NCI-H1105 treated with DMSO at 0.1 percent for 48 hours (cell line): ENCODE measurements around the gene SUN3.
"Not testable (repeated sequence)": the region's sequence is repeated elsewhere in the genome, so short reads cannot be mapped to it uniquely, and the experiment has no call there.

Experiments
- DNase-seq: peaks from one replicate; lab custom pipeline; 2025; lab: John Stamatoyannopoulos, UW

SUN3 gene

GRCh38 chr7:48025624-48026023 is 3.3 kb downstream of the SUN3 start:
- DNase-seq, result no peak

- no peak for DNase-seq
These were observed 11.2 kb downstream of the SUN3 start for GRCh38 chr7:48017674-48018073.

GRCh38 chr7:48016641-48017040 is 12.3 kb downstream of the SUN3 start:
- no peak for DNase-seq

GRCh38 chr7:48011951-48012350 is 17.0 kb downstream of the SUN3 start:
- DNase-seq, result no peak

- no peak for DNase-seq
These were observed 17.6 kb downstream of the SUN3 start for GRCh38 chr7:48011323-48011722.

GRCh38 chr7:48009954-48010353 is 19.0 kb downstream of the SUN3 start:
- DNase-seq, result no peak

GRCh38 chr7:48009257-48009656 is 19.6 kb downstream of the SUN3 start:
- no peak for DNase-seq

GRCh38 chr7:48006866-48007265 is 22.0 kb downstream of the SUN3 start:
- no peak for DNase-seq

- no peak for DNase-seq
These were observed 24.3 kb downstream of the SUN3 start for GRCh38 chr7:48004638-48005037.

GRCh38 chr7:48004032-48004431 is 24.9 kb downstream of the SUN3 start:
- DNase-seq, result peak; percentile 24

- DNase-seq, result not testable (repeated sequence)
These were observed 28.7 kb downstream of the SUN3 start for GRCh38 chr7:48000164-48000563.

- no peak for DNase-seq
These were observed 29.5 kb downstream of the SUN3 start for GRCh38 chr7:47999413-47999812.

GRCh38 chr7:47992446-47992845 is 36.5 kb downstream of the SUN3 start:
- DNase-seq, result no peak

- peak; percentile 56 for DNase-seq
These were observed 37.1 kb downstream of the SUN3 start for GRCh38 chr7:47991741-47992311.

GRCh38 chr7:47991270-47991669 is 37.6 kb downstream of the SUN3 start:
- DNase-seq, result no peak

GRCh38 chr7:47990592-47990991 is 38.3 kb downstream of the SUN3 start:
- no peak for DNase-seq

GRCh38 chr7:47989607-47990400 is 39.1 kb downstream of the SUN3 start:
- DNase-seq, result not testable (repeated sequence)

GRCh38 chr7:47988496-47989386 is 40.2 kb downstream of the SUN3 start:
- no peak for DNase-seq

- DNase-seq, result no peak
These were observed 46.3 kb downstream of the SUN3 start for GRCh38 chr7:47982610-47983009.

GRCh38 chr7:47980648-47981047 is 48.3 kb downstream of the SUN3 start:
- not testable (repeated sequence) for DNase-seq

GRCh38 chr7:47979832-47980181 is 49.1 kb downstream of the SUN3 start:
- DNase-seq, result no peak

- DNase-seq, result peak; percentile 87
These were observed 49.6 kb downstream of the SUN3 start, which contains the start of gene HUS1 for GRCh38 chr7:47979145-47979831. Gene HUS1, minus strand, starts transcription at chr7:47979615. Its CDS starts 96 bp downstream, at chr7:47979519.
